GM21367 (cell line): ENCODE measurements around the gene UBAC2.

Experiments used
- ATAC-seq: cut with Tn5 transposase; IDR thresholded peaks from one replicate; pipeline ENCODE4 v1.9.1; 2021; ENCODE audit not compliant: unreplicated experiment

UBAC2 gene

GRCh38 chr13:99290894-99291293 lies 90.2 kb downstream of the UBAC2 start:
- ATAC-seq, result no peak

- no peak for ATAC-seq
Measured at GRCh38 chr13:99293178-99293577, 92.5 kb downstream of the UBAC2 start.

GRCh38 chr13:99294198-99294597 lies 93.5 kb downstream of the UBAC2 start:
- ATAC-seq, result no peak

- no peak for ATAC-seq
Measured at GRCh38 chr13:99294958-99295357, 94.3 kb downstream of the UBAC2 start.

GRCh38 chr13:99295488-99296252 lies 95.0 kb downstream of the UBAC2 start:
- no peak for ATAC-seq

- peak; percentile 34 for ATAC-seq
Measured at GRCh38 chr13:99296398-99296797, 95.7 kb downstream of the UBAC2 start.

GRCh38 chr13:99297331-99297730 lies 96.7 kb downstream of the UBAC2 start:
- ATAC-seq, result no peak

- no peak for ATAC-seq
Measured at GRCh38 chr13:99298056-99298455, 97.4 kb downstream of the UBAC2 start.

GRCh38 chr13:99299256-99299919 lies 98.7 kb downstream of the UBAC2 start:
- no peak for ATAC-seq

GRCh38 chr13:99299920-99300341 lies 99.3 kb downstream of the UBAC2 start:
- ATAC-seq, result no peak

- ATAC-seq, result no peak
Measured at GRCh38 chr13:99301056-99301838, 100.6 kb downstream of the UBAC2 start.

GRCh38 chr13:99301913-99302636 lies 101.4 kb downstream of the UBAC2 start:
- ATAC-seq, result no peak

- no peak for ATAC-seq
Measured at GRCh38 chr13:99302637-99303505, 102.2 kb downstream of the UBAC2 start.

- no peak for ATAC-seq
Measured at GRCh38 chr13:99303863-99304521, 103.3 kb downstream of the UBAC2 start.

- no peak for ATAC-seq
Measured at GRCh38 chr13:99304541-99304940, 103.9 kb downstream of the UBAC2 start.

GRCh38 chr13:99305158-99305557 lies 104.5 kb downstream of the UBAC2 start:
- ATAC-seq, result no peak

- no peak for ATAC-seq
Measured at GRCh38 chr13:99305566-99305965, 104.9 kb downstream of the UBAC2 start.

GRCh38 chr13:99307247-99307646 lies 106.6 kb downstream of the UBAC2 start, which contains the start of gene GPR183:
TSS of gene GPR183 (minus strand) at chr13:99307399. CDS start at chr13:99296145, 11,254 bp downstream.
- ATAC-seq, result peak; percentile 62

- ATAC-seq, result peak; percentile 33
Measured at GRCh38 chr13:99307648-99308339, 107.1 kb downstream of the UBAC2 start.
